ENCODE results near the gene KLF5.

Gene KLF5

GRCh38 chr13:73073050-73073449 lies 14.2 kb downstream of the KLF5 start:
- no peak for DNase-seq
- H3K27me3 ChIP-seq, result no peaks in the 10 kb centered on the region
- H3K4me3 ChIP-seq, result no peak overlapping the region
- H3K27ac ChIP-seq, result peak overlapping the region in 1 of 2 donors; percentile 10
- H3K4me1 ChIP-seq, result peaks cover 0 to 16% (median 4%) of the 10 kb centered on the region in 4 donors
- TF ChIP-seq CTCF (IDR thresholded peaks at IDR 0.05), result no peak
- H3K9me3 ChIP-seq, result no peaks in the 10 kb centered on the region
- intact Hi-C loops (cut with DNase I; ENCODE audit: low total_unique reads), result no loop called here
- H3K36me3 ChIP-seq, result peaks cover 0 to 18% (median 13%) of the 10 kb centered on the region in 3 donors

GRCh38 chr13:73074014-73074413 lies 15.2 kb downstream of the KLF5 start:
- Histone ChIP-seq H3K4me3 (no peak overlapping the region), H3K27ac (no peak overlapping the region), H3K27me3 (no peaks in the 10 kb centered on the region), H3K4me1 (peaks cover 0 to 16% (median 4%) of the 10 kb centered on the region in 4 donors), H3K36me3 (peaks cover 0 to 13% (median 9%) of the 10 kb centered on the region in 3 donors), H3K9me3 (no peaks in the 10 kb centered on the region)
- no peak for DNase-seq
- no peak for TF ChIP-seq CTCF (IDR thresholded peaks at IDR 0.05)
- intact Hi-C loops (cut with DNase I; ENCODE audit: low total_unique reads), result no loop called here

GRCh38 chr13:73074926-73075325 lies 16.1 kb downstream of the KLF5 start:
- no peak overlapping the region for H3K27ac ChIP-seq
- no peaks in the 10 kb centered on the region for H3K9me3 ChIP-seq
- intact Hi-C loops (cut with DNase I; ENCODE audit: low total_unique reads), result no loop called here
- no peak for TF ChIP-seq CTCF (IDR thresholded peaks at IDR 0.05)
- no peak for DNase-seq
- H3K27me3 ChIP-seq, result no peaks in the 10 kb centered on the region
- no peak overlapping the region for H3K4me3 ChIP-seq
- peaks cover 0 to 16% (median 4%) of the 10 kb centered on the region in 4 donors for H3K4me1 ChIP-seq
- H3K36me3 ChIP-seq, result peaks cover 0 to 13% (median 9%) of the 10 kb centered on the region in 3 donors

GRCh38 chr13:73075546-73075945 lies 16.7 kb downstream of the KLF5 start:
- H3K9me3 ChIP-seq, result no peaks in the 10 kb centered on the region
- H3K4me3 ChIP-seq, result no peak overlapping the region
- no peaks in the 10 kb centered on the region for H3K27me3 ChIP-seq
- no peak for TF ChIP-seq CTCF (IDR thresholded peaks at IDR 0.05)
- H3K36me3 ChIP-seq, result peaks cover 0 to 13% (median 9%) of the 10 kb centered on the region in 3 donors
- H3K4me1 ChIP-seq, result peaks cover 0 to 16% (median 4%) of the 10 kb centered on the region in 4 donors
- intact Hi-C loops (cut with DNase I; ENCODE audit: low total_unique reads), result no loop called here
- DNase-seq, result no peak
- no peak overlapping the region for H3K27ac ChIP-seq

- Histone ChIP-seq H3K36me3 (peaks cover 0 to 13% (median 9%) of the 10 kb centered on the region in 3 donors), H3K27ac (no peak overlapping the region), H3K9me3 (no peaks in the 10 kb centered on the region), H3K4me3 (no peak overlapping the region), H3K4me1 (peaks cover 0 to 16% (median 4%) of the 10 kb centered on the region in 4 donors), H3K27me3 (no peaks in the 10 kb centered on the region)
- no peak for TF ChIP-seq CTCF (IDR thresholded peaks at IDR 0.05)
- intact Hi-C loops (cut with DNase I; ENCODE audit: low total_unique reads), result no loop called here
- DNase-seq, result no peak
These were observed 17.1 kb downstream of the KLF5 start for GRCh38 chr13:73075954-73076353.

GRCh38 chr13:73077865-73078264 lies 19.1 kb downstream of the KLF5 start:
- Histone ChIP-seq H3K36me3 (peaks cover 0 to 13% (median 9%) of the 10 kb centered on the region in 3 donors), H3K27ac (no peak overlapping the region), H3K27me3 (no peaks in the 10 kb centered on the region), H3K4me3 (no peak overlapping the region), H3K4me1 (peaks cover 0 to 8% (median 0%) of the 10 kb centered on the region in 4 donors), H3K9me3 (no peaks in the 10 kb centered on the region)
- no peak for TF ChIP-seq CTCF (IDR thresholded peaks at IDR 0.05)
- intact Hi-C loops (cut with DNase I; ENCODE audit: low total_unique reads), result no loop called here
- DNase-seq, result no peak
